ENCODE data around the gene SLC19A3. TPM values are rescaled to one million over a fixed set of nuclear protein-coding genes. Genes with fewer than 3 reads are reported as not detected.

The SLC19A3 gene
- total RNA-seq, 1 experiment from 2014 or later: 4.4 TPM

GRCh38 chr2:227661827-227662226, 56.0 kb downstream of the SLC19A3 start:
- no peak for DNase-seq (ENCODE audit: low spot score)
- no peaks in the 10 kb centered on the region for H3K9me3 ChIP-seq (ENCODE audit: low read depth, low read length, poor library complexity, severe bottlenecking)
- H3K27me3 ChIP-seq (replicated peaks; ENCODE audit: insufficient read depth, low read depth, low read length, poor library complexity): no peaks in the 10 kb centered on the region
- no peaks in the 10 kb centered on the region for H3K36me3 ChIP-seq (ENCODE audit: insufficient read depth, low read length, poor library complexity, severe bottlenecking)
- no peak overlapping the region for H3K4me3 ChIP-seq (ENCODE audit: low read depth, low read length, poor library complexity, severe bottlenecking)
- intact Hi-C loops (cut with micrococcal nuclease; ENCODE audit: unreplicated experiment): no loop called here
- no TSS peak for BruUV-seq (replicated peaks)
- CTCF ChIA-PET: interaction anchor here (1.0 kb wide), 1 partner anchor 104 kb away, joined by 3 read pairs; no protein-coding TSS in a partner anchor
- POLR2A ChIA-PET (ENCODE audit: low non-redundant PET): no interaction called here
- H3K27ac ChIP-seq (ENCODE audit: low read depth, low read length, poor library complexity, severe bottlenecking): no peak overlapping the region
- H3K4me1 ChIP-seq (ENCODE audit: insufficient read depth, low read length, poor library complexity, severe bottlenecking): no peaks in the 10 kb centered on the region
- TF ChIP-seq EZH2 (IDR thresholded peaks at IDR 0.05; ENCODE audit: borderline replicate concordance, low read depth, low read length, poor library complexity, severe bottlenecking): no peak
- TF ChIP-seq, protein P1, sequence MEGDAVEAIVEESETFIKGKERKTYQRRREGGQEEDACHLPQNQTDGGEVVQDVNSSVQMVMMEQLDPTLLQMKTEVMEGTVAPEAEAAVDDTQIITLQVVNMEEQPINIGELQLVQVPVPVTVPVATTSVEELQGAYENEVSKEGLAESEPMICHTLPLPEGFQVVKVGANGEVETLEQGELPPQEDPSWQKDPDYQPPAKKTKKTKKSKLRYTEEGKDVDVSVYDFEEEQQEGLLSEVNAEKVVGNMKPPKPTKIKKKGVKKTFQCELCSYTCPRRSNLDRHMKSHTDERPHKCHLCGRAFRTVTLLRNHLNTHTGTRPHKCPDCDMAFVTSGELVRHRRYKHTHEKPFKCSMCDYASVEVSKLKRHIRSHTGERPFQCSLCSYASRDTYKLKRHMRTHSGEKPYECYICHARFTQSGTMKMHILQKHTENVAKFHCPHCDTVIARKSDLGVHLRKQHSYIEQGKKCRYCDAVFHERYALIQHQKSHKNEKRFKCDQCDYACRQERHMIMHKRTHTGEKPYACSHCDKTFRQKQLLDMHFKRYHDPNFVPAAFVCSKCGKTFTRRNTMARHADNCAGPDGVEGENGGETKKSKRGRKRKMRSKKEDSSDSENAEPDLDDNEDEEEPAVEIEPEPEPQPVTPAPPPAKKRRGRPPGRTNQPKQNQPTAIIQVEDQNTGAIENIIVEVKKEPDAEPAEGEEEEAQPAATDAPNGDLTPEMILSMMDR (conservative IDR thresholded peaks at IDR 0.05; ENCODE audit: low read depth, low read length): no peak

DNA sequence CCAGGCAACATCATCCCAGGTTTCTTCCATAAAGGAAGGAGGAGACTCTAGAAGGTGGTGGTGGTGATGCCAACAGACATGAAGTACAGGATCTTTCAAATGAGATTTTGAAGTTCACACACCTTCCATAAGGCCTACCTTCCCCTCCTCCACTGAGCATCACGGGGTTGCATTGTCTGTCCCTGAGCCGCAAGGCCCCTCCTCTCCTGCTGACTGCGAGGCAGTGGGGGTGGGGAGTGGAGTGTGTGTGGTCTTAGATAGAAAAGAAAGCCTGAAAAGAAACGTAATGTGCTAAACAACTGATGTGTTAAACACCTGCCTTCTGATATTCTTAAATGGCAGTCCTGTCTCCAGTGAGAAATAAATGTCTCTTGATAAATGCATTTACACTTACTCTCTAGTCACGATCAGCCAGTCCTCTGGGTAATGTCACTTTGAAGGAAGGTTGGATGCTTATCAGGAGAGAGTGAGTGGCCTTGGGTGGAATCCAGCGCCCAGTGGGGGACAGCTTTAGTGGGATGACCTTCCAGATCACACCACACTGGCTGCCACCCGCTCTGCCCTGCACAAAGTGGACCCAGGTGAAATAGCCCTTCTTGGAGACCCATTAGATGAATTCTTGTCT, 56.7 kb downstream of the SLC19A3 start:
- intact Hi-C loops (cut with micrococcal nuclease; ENCODE audit: unreplicated experiment): no loop called here
- Histone ChIP-seq H3K4me3 (ENCODE audit: low read depth, low read length, poor library complexity, severe bottlenecking) (no peak overlapping the region), H3K27ac (ENCODE audit: low read depth, low read length, poor library complexity, severe bottlenecking) (no peak overlapping the region), H3K4me1 (ENCODE audit: insufficient read depth, low read length, poor library complexity, severe bottlenecking) (no peaks in the 10 kb centered on the region), H3K9me3 (ENCODE audit: low read depth, low read length, poor library complexity, severe bottlenecking) (no peaks in the 10 kb centered on the region), H3K36me3 (ENCODE audit: insufficient read depth, low read length, poor library complexity, severe bottlenecking) (no peaks in the 10 kb centered on the region), H3K27me3 (replicated peaks; ENCODE audit: insufficient read depth, low read depth, low read length, poor library complexity) (no peaks in the 10 kb centered on the region)
- no peak for DNase-seq (ENCODE audit: low spot score)
- TF ChIP-seq, protein P1 (conservative IDR thresholded peaks at IDR 0.05; ENCODE audit: low read depth, low read length): no peak
- no peak for TF ChIP-seq EZH2 (IDR thresholded peaks at IDR 0.05; ENCODE audit: borderline replicate concordance, low read depth, low read length, poor library complexity, severe bottlenecking)
- CTCF ChIA-PET: no interaction called here
- BruUV-seq (replicated peaks): no TSS peak
- POLR2A ChIA-PET (ENCODE audit: low non-redundant PET): interaction anchor here (0.7 kb wide), 1 partner anchor 31 kb away, joined by 3 read pairs; no protein-coding TSS in a partner anchor

- ChIA-PET POLR2A (ENCODE audit: low non-redundant PET) (no interaction called here), CTCF (interaction anchor here (0.7 to 1.9 kb wide), 2 partner anchors 109 to 114 kb away, joined by 4 to 17 read pairs; no protein-coding TSS in a partner anchor)
- no TSS peak for BruUV-seq (replicated peaks)
- H3K27ac ChIP-seq (ENCODE audit: low read depth, low read length, poor library complexity, severe bottlenecking): no peak overlapping the region
- H3K9me3 ChIP-seq (ENCODE audit: low read depth, low read length, poor library complexity, severe bottlenecking): no peaks in the 10 kb centered on the region
- TF ChIP-seq, protein P1 (conservative IDR thresholded peaks at IDR 0.05; ENCODE audit: low read depth, low read length): no peak
- TF ChIP-seq EZH2 (IDR thresholded peaks at IDR 0.05; ENCODE audit: borderline replicate concordance, low read depth, low read length, poor library complexity, severe bottlenecking): no peak
- H3K4me3 ChIP-seq (ENCODE audit: low read depth, low read length, poor library complexity, severe bottlenecking): no peak overlapping the region
- intact Hi-C loops (cut with micrococcal nuclease; ENCODE audit: unreplicated experiment): loop anchor here (5.0 kb wide), 3 partner anchors 175 to 250 kb away; no protein-coding TSS in a partner anchor
- no peaks in the 10 kb centered on the region for H3K4me1 ChIP-seq (ENCODE audit: insufficient read depth, low read length, poor library complexity, severe bottlenecking)
- no peaks in the 10 kb centered on the region for H3K27me3 ChIP-seq (replicated peaks; ENCODE audit: insufficient read depth, low read depth, low read length, poor library complexity)
- no peaks in the 10 kb centered on the region for H3K36me3 ChIP-seq (ENCODE audit: insufficient read depth, low read length, poor library complexity, severe bottlenecking)
- DNase-seq (ENCODE audit: low spot score): no peak
These were observed 60.5 kb downstream of the SLC19A3 start for GRCh38 chr2:227657199-227657845.

All from A673 (cell line).